Kidney (tissue), 14 donors: ENCODE measurements around the gene LRRC73. TPM values are rescaled to one million over a fixed set of nuclear protein-coding genes. Genes with fewer than 3 reads are reported as not detected.

Source experiments
- DNase-seq, 5 donors: peaks; one replicate each; pipeline ENCODE4 v3.0.0-alpha.2; 2013 to 2020
- FAIRE-seq: peaks from 2 replicates; lab custom pipeline; 2012; peaks lifted over from hg19 to GRCh38; lab: Jason Lieb, UNC
- H3K27ac ChIP-seq, 2 donors: one replicate each; pipeline ENCODE4 v1.7.0; 2013; ENCODE audit warnings: low read depth in 2 of 2, low read length in 2 of 2, inconsistent platforms in 1 of 2
- H3K27me3 ChIP-seq: one replicate; pipeline ENCODE4 v1.7.1; 2013; ENCODE audit warnings: low read length, inconsistent platforms; ENCODE audit not compliant: control insufficient read depth, insufficient read depth
- H3K36me3 ChIP-seq, 3 donors: one replicate each; pipeline versions ENCODE4 v1.7.0 to v1.7.1; 2013; ENCODE audit warnings: low read length in 3 of 3, control low read depth in 1 of 3, inconsistent platforms in 1 of 3; ENCODE audit not compliant: insufficient read depth in 3 of 3, control insufficient read depth in 2 of 3
- H3K4me1 ChIP-seq, 3 donors: one replicate each; pipeline versions ENCODE4 v1.7.0 to v1.7.1; 2013; ENCODE audit warnings: low read length in 3 of 3, inconsistent platforms in 1 of 3, low read depth in 1 of 3; ENCODE audit not compliant: control insufficient read depth in 2 of 3, insufficient read depth in 2 of 3
- H3K4me3 ChIP-seq, 3 donors: one replicate each; pipeline versions ENCODE4 v1.7.0 to v1.8.1; 2013; ENCODE audit warnings: low read length in 3 of 3, control low read depth in 1 of 3, inconsistent platforms in 1 of 3
- H3K9ac ChIP-seq, 3 donors: one replicate each; pipeline versions ENCODE4 v1.7.0 to v1.7.1; 2013; ENCODE audit warnings: low read length in 3 of 3, control low read depth in 1 of 3, inconsistent platforms in 1 of 3
- H3K9me3 ChIP-seq, 3 donors: one replicate each; pipeline versions ENCODE4 v1.7.0 to v1.7.1; 2013; ENCODE audit warnings: low read length in 3 of 3, control low read depth in 1 of 3, inconsistent platforms in 1 of 3; ENCODE audit not compliant: control insufficient read depth in 2 of 3, insufficient read depth in 1 of 3
- intact Hi-C: fragments of 100-400 bp; cut with DNase I; formaldehyde crosslinking; loops from one replicate; pipeline ENCODE4 v1.11.1; 2022
- polyA plus RNA-seq: library from polyadenylated mRNA; stranded (reverse); fragments of 350-450 nt; fragmentation: Illumina TruSeq; extraction: RNeasy Lipid Tissue Mini Kit (QIAGEN cat#74804); gene quantifications from one replicate; pipeline ENCODE4 v1.2.3, GENCODE V29; 2014; ENCODE audit warnings: low read depth, low replicate concordance; ENCODE audit not compliant: insufficient read depth
- total RNA-seq: library from RNA; stranded (reverse); fragmentation: NEBNext Ultra II Directional; extraction: Animal tissue kit (Norgen Biotek cat#: 25700); gene quantifications from one replicate; pipeline ENCODE4 v1.2.1, GENCODE V29; 2021
- TF ChIP-seq, protein P1 (sequence below): IDR thresholded peaks from 3 replicates; pipeline ENCODE4 v1.5.1; 2012; ENCODE audit warnings: mild to moderate bottlenecking, moderate library complexity, borderline replicate concordance; ENCODE audit not compliant: insufficient read depth; ENCODE audit errors: extremely low read depth
- donor health status: control.
- donor health status: control.
- donor health status: control.
- donor health status: control.
- donor health status: control.
- donor health status: DM: yes; HTN: yes; CAD: no.
- donor health status: Normal renal cell carcinoma (clear cell type).

The LRRC73 gene
- total and polyA plus RNA-seq, 2 donors from 2014 or later, result 1.5 to 4.6 TPM

DNA sequence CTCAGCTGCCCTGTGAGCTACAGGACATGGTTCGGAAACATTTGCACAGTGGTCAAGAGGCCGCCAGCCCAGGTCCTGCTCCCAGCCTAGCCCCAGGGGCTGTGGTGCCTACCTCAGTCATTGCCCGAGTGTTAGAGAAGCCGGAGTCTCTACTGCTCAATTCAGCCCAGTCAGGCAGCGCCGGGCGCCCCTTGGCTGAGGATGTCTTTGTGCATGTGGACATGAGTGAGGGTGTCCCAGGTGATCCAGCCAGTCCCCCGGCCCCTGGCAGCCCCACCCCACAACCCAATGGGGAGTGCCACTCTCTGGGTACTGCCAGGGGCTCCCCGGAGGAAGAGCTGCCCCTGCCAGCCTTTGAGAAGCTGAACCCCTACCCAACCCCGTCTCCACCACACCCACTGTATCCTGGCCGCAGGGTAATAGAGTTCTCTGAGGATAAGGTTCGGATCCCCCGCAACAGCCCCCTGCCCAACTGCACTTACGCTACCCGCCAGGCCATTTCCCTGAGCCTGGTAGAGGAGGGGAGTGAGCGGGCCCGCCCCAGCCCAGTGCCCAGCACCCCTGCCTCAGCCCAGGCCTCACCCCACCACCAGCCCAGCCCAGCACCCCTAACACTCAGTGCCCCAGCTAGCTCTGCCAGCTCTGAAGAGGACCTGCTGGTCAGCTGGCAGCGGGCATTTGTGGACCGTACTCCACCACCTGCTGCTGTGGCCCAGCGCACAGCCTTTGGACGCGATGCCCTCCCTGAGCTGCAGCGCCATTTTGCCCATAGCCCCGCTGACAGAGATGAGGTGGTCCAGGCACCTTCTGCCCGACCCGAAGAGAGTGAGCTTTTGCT is 5.2 kb downstream of the LRRC73 start:
- H3K36me3 ChIP-seq, result peaks cover 1 to 41% (median 22%) of the 10 kb centered on the region in 3 donors
- no peak overlapping the region for H3K4me3 ChIP-seq
- H3K4me1 ChIP-seq, result peaks cover 0 to 10% (median 4%) of the 10 kb centered on the region in 3 donors
- H3K27ac ChIP-seq, result no peak overlapping the region
- intact Hi-C loops, result loop anchor here (10.0 kb wide), 1 partner anchor 50 kb away; the partner anchor contains the start of gene DLK2
- no peak for DNase-seq
- TF ChIP-seq, protein P1, sequence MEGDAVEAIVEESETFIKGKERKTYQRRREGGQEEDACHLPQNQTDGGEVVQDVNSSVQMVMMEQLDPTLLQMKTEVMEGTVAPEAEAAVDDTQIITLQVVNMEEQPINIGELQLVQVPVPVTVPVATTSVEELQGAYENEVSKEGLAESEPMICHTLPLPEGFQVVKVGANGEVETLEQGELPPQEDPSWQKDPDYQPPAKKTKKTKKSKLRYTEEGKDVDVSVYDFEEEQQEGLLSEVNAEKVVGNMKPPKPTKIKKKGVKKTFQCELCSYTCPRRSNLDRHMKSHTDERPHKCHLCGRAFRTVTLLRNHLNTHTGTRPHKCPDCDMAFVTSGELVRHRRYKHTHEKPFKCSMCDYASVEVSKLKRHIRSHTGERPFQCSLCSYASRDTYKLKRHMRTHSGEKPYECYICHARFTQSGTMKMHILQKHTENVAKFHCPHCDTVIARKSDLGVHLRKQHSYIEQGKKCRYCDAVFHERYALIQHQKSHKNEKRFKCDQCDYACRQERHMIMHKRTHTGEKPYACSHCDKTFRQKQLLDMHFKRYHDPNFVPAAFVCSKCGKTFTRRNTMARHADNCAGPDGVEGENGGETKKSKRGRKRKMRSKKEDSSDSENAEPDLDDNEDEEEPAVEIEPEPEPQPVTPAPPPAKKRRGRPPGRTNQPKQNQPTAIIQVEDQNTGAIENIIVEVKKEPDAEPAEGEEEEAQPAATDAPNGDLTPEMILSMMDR, result no peak
- H3K27me3 ChIP-seq, result no peaks in the 10 kb centered on the region
- no peak for FAIRE-seq
- H3K9me3 ChIP-seq, result no peaks in the 10 kb centered on the region
- H3K9ac ChIP-seq, result no peak overlapping the region

DNA sequence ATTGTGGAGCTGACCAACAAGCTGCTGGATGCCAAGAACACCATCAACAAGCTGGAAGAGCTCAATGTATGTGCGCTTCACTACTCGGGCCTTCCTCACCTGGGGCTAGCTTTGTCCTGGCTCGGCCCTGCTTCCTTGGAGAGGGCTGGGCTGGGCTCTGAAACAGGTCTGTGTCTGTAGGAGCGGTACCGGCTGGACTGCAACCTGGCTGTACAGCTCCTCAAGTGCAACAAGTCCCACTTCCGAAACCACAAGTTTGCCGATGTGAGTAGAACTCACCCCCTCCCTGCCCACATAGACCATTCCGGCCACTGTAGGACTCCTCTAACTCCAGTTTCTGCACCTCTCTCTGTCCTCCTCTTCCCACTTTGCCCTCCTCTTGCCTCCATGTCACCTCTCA is 6.7 kb downstream of the LRRC73 start:
- peaks cover 0 to 7% (median 0%) of the 10 kb centered on the region in 3 donors for H3K4me1 ChIP-seq
- no peaks in the 10 kb centered on the region for H3K27me3 ChIP-seq
- TF ChIP-seq, protein P1, result no peak
- intact Hi-C loops, result loop anchor here (10.0 kb wide), 1 partner anchor 49 kb away; the partner anchor contains the start of gene DLK2
- no peak overlapping the region for H3K27ac ChIP-seq
- DNase-seq (no peak), FAIRE-seq (no peak)
- H3K4me3 ChIP-seq, result no peak overlapping the region
- H3K36me3 ChIP-seq, result peaks cover 5 to 57% (median 35%) of the 10 kb centered on the region in 3 donors
- no peak overlapping the region for H3K9ac ChIP-seq
- H3K9me3 ChIP-seq, result no peaks in the 10 kb centered on the region

DNA sequence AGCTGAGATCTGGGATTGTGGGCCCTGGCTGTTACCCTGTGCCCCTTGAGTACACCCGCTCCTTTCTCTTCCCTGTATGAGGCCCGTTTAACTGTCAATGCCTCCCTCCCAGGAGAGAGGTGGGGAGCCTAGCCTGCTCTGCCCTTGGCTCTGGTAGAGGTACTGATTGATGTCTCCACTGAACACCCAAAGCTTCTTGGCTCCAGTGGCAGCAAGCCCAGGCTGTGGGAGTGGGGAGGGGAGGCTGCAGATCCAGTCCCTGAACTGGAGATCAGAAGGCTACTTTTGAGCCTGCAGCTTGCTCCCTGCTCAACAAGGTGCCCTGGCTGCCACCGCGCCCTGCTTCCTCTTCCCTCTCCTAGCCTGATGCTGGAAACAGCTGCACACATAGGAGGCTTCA is 7.5 kb downstream of the LRRC73 start:
- FAIRE-seq (no peak), DNase-seq (no peak)
- TF ChIP-seq, protein P1, result no peak
- intact Hi-C loops, result loop anchor here (10.0 kb wide), 1 partner anchor 48 kb away; the partner anchor contains the start of gene DLK2
- Histone ChIP-seq H3K9me3 (no peaks in the 10 kb centered on the region), H3K27me3 (no peaks in the 10 kb centered on the region), H3K27ac (no peak overlapping the region), H3K4me1 (peaks cover 0 to 7% (median 0%) of the 10 kb centered on the region in 3 donors), H3K9ac (no peak overlapping the region), H3K4me3 (no peak overlapping the region), H3K36me3 (peaks cover 5 to 61% (median 35%) of the 10 kb centered on the region in 3 donors)
